HCT116 (cell line): Measurements from ENCODE around the gene LUC7L2. TPM values are rescaled to one million over a fixed set of nuclear protein-coding genes. Genes with fewer than 3 reads are reported as not detected.

ENCODE experiments used
- ATAC-seq: fragments of 200-7000 bp; cut with Tn5 transposase; 2 replicates; pipeline ENCODE4 v1.9.1; 2020; ENCODE audit warnings: mild to moderate bottlenecking, moderate library complexity
- BruUV-seq: library from RNA; stranded (reverse); fragments of 400-500 nt; replicated peaks from 2 replicates; lab custom pipeline; 2021; lab: Mats Ljungman, UMichigan
- CTCF ChIA-PET: fragments of 300-600 bp; sonication (Branson Sonifier 250); formaldehyde crosslinking; loops from one replicate; lab custom pipeline; 2021; ENCODE audit warnings: antibody characterized with exemption; lab: Charles Lee
- POLR2A ChIA-PET: fragments of 300-600, 350-600 bp; sonication (Branson Sonifier 250); formaldehyde crosslinking; loops from one replicate; lab custom pipeline; 2021; ENCODE audit warnings: antibody characterized with exemption; lab: Charles Lee
- RAD21 ChIA-PET, 2 experiments: fragments of 300-600 bp; sonication (Branson Sonifier 250); formaldehyde crosslinking; loops; one replicate each; lab custom pipeline; 2023; ENCODE audit warnings: low total read pairs in 2 of 2; ENCODE audit not compliant: uncharacterized antibody in 2 of 2, unreplicated experiment in 2 of 2, low non-redundant PET in 1 of 2; lab: Charles Lee
- DNase-seq: peaks from one replicate; pipeline ENCODE4 v3.0.0-alpha.2; 2010; ENCODE audit warnings: low read depth, low spot score
- H2AFZ ChIP-seq: fragments of 200-600 bp; shearing (Covaris generic), sonication (generic); 2 replicates; pipeline ENCODE4 v1.6.1; 2017; ENCODE audit warnings: low read depth, mixed run types, mixed read lengths, antibody characterized with exemption, low read length; ENCODE audit not compliant: poor library complexity, severe bottlenecking
- H3K27ac ChIP-seq: 2 replicates; pipeline ENCODE4 v1.5.1; 2012; ENCODE audit warnings: low read depth, low read length
- H3K27me3 ChIP-seq: fragments of 200-600 bp; sonication (generic); 2 replicates; pipeline ENCODE4 v1.6.1; 2016; ENCODE audit warnings: mixed run types, low read length, mixed read lengths; ENCODE audit not compliant: insufficient read depth
- H3K36me3 ChIP-seq, 2 experiments: fragments of 200-500 bp in 1 of 2; fragments of 200-600 bp in 1 of 2; sonication (Bioruptor generic) in 1 of 2; sonication (generic) in 1 of 2; 2 replicates each; pipeline versions ENCODE4 v1.5.1 to v1.6.1; 2014 to 2016; ENCODE audit warnings: low read length in 2 of 2, inconsistent platforms in 1 of 2, mixed read lengths in 1 of 2, mixed run types in 1 of 2; ENCODE audit not compliant: insufficient read depth in 2 of 2, control insufficient read depth in 1 of 2
- H3K4me1 ChIP-seq, 2 experiments: fragments of 200-600 bp in 1 of 2; sonication (generic) in 1 of 2; 2 replicates each; pipeline versions ENCODE4 v1.5.1 to v1.6.1; 2012 to 2017; ENCODE audit warnings: low read length in 2 of 2, inconsistent platforms in 1 of 2, mild to moderate bottlenecking in 1 of 2, mixed read lengths in 1 of 2, mixed run types in 1 of 2, moderate library complexity in 1 of 2; ENCODE audit not compliant: insufficient read depth in 2 of 2, control insufficient read depth in 1 of 2
- H3K4me2 ChIP-seq: fragments of 200-600 bp; sonication (generic); 2 replicates; pipeline ENCODE4 v1.6.1; 2017; ENCODE audit warnings: mixed run types, low read length, mixed read lengths
- H3K4me3 ChIP-seq, 2 experiments: fragments of 200-600 bp in 1 of 2; sonication (generic) in 1 of 2; replicated peaks in 1 of 2; 2 replicates each; pipeline ENCODE4 v1.5.1; 2011 to 2016; ENCODE audit warnings: low read length in 2 of 2, control low read depth in 1 of 2, low read depth in 1 of 2, mild to moderate bottlenecking in 1 of 2, mixed read lengths in 1 of 2, mixed run types in 1 of 2
- H3K79me2 ChIP-seq: fragments of 200-600 bp; sonication (generic); 2 replicates; pipeline ENCODE4 v1.6.1; 2017; ENCODE audit warnings: mild to moderate bottlenecking, mixed run types, low read length, moderate library complexity, mixed read lengths; ENCODE audit not compliant: insufficient read depth
- H3K9ac ChIP-seq: fragments of 200-600 bp; sonication (generic); 2 replicates; pipeline ENCODE4 v1.6.1; 2016; ENCODE audit warnings: low read length, mixed read lengths
- H3K9me2 ChIP-seq: fragments of 200-600 bp; sonication (generic), shearing (Covaris generic); 2 replicates; pipeline ENCODE4 v1.6.1; 2017; ENCODE audit warnings: mixed run types, mild to moderate bottlenecking, moderate library complexity; ENCODE audit not compliant: insufficient read depth
- H3K9me3 ChIP-seq, 2 experiments: fragments of 200-500 bp in 1 of 2; fragments of 200-600 bp in 1 of 2; sonication (Bioruptor generic) in 1 of 2; sonication (generic) in 1 of 2; 2 replicates each; pipeline ENCODE4 v1.6.1; 2014 to 2017; ENCODE audit warnings: low read length in 2 of 2, mixed read lengths in 2 of 2, inconsistent platforms in 1 of 2, low read depth in 1 of 2, mild to moderate bottlenecking in 1 of 2, mixed run types in 1 of 2, moderate library complexity in 1 of 2; ENCODE audit not compliant: control insufficient read depth in 1 of 2, insufficient read depth in 1 of 2
- H4K20me1 ChIP-seq: fragments of 200-600 bp; sonication (generic), shearing (Covaris generic); 2 replicates; pipeline ENCODE4 v1.6.1; 2017; ENCODE audit warnings: mixed run types, mild to moderate bottlenecking, moderate library complexity; ENCODE audit not compliant: insufficient read depth
- CBX3 ChIP-seq: IDR thresholded peaks from 2 replicates; pipeline ENCODE4 v1.6.1; 2012; ENCODE audit warnings: low read depth
- CEBPB ChIP-seq: IDR thresholded peaks from 2 replicates; pipeline ENCODE4 v1.6.1; 2012; ENCODE audit warnings: low read depth
- ELF1 ChIP-seq: IDR thresholded peaks from 2 replicates; pipeline ENCODE4 v1.6.1; 2012; ENCODE audit warnings: low read depth, borderline replicate concordance
- EZH2 ChIP-seq: fragments of 200-600 bp; sonication (generic); IDR thresholded peaks from 2 replicates; pipeline ENCODE4 v1.6.1; 2017; ENCODE audit warnings: antibody characterized with exemption, mixed run types
- FOSL1 ChIP-seq: IDR thresholded peaks from 2 replicates; pipeline ENCODE4 v1.6.1; 2012; ENCODE audit warnings: low read depth
- JUND ChIP-seq: IDR thresholded peaks from 2 replicates; pipeline ENCODE4 v1.6.1; 2012
- POLR2A ChIP-seq: IDR thresholded peaks from 2 replicates; pipeline ENCODE4 v1.7.0; 2011; ENCODE audit warnings: borderline replicate concordance; ENCODE audit not compliant: insufficient read depth, insufficient read length; ENCODE audit errors: extremely low read depth
- POLR2AphosphoS5 ChIP-seq: IDR thresholded peaks from 2 replicates; pipeline ENCODE4 v1.6.1; 2011; ENCODE audit warnings: mild to moderate bottlenecking, low read depth, low read length, moderate library complexity
- RAD21 ChIP-seq: IDR thresholded peaks from 2 replicates; pipeline ENCODE4 v1.6.1; 2012; ENCODE audit warnings: low read depth, mild to moderate bottlenecking
- SIN3A ChIP-seq: IDR thresholded peaks from 2 replicates; pipeline ENCODE4 v1.6.1; 2012; ENCODE audit warnings: low read depth
- SP1 ChIP-seq: IDR thresholded peaks from 2 replicates; pipeline ENCODE4 v1.6.1; 2012; ENCODE audit warnings: low read depth
- SRF ChIP-seq: IDR thresholded peaks from 2 replicates; pipeline ENCODE4 v1.6.1; 2012; ENCODE audit warnings: low read depth
- YY1 ChIP-seq: IDR thresholded peaks from 2 replicates; pipeline ENCODE4 v1.6.1; 2011; ENCODE audit warnings: low read length, low read depth, moderate library complexity, mild to moderate bottlenecking; ENCODE audit not compliant: insufficient replicate concordance; ENCODE audit errors: extremely low read depth
- ZFX ChIP-seq: fragments of 450-650 bp; IDR thresholded peaks from 2 replicates; pipeline ENCODE4 v1.6.1; 2017
- intact Hi-C: fragments of 100-400 bp; cut with micrococcal nuclease; formaldehyde crosslinking; loops from 2 replicates; pipeline ENCODE4 v1.10.0; 2022
- total RNA-seq: library from RNA; stranded (reverse); gene quantifications from one replicate; pipeline ENCODE4 v1.2.1, GENCODE V29; 2021; ENCODE audit not compliant: unreplicated experiment
- TF ChIP-seq, protein P1 (sequence below): IDR thresholded peaks from 2 replicates; pipeline ENCODE4 v1.6.1; 2012
- TF ChIP-seq, protein P2 (sequence below): IDR thresholded peaks from 2 replicates; pipeline ENCODE4 v1.6.1; 2011; ENCODE audit warnings: mild to moderate bottlenecking, low read length, moderate library complexity; ENCODE audit not compliant: insufficient replicate concordance; ENCODE audit errors: extremely low read depth
- TF ChIP-seq, protein P3 (sequence below), 3 experiments: fragments of 200-600 bp in 1 of 3; sonication (generic) in 1 of 3; IDR thresholded peaks in 2 of 3; conservative IDR thresholded peaks in 1 of 3; 2 replicates each; pipeline ENCODE4 v1.5.1; 2012 to 2017; ENCODE audit warnings: low read depth in 2 of 3, low read length in 2 of 3, antibody characterized with exemption in 1 of 3, borderline replicate concordance in 1 of 3, control low read depth in 1 of 3, mild to moderate bottlenecking in 1 of 3, mixed read lengths in 1 of 3, mixed run types in 1 of 3, moderate library complexity in 1 of 3; ENCODE audit not compliant: insufficient read depth in 1 of 3

The LUC7L2 gene
- total RNA-seq, 1 experiment from 2014 or later = 98.8 TPM

DNA sequence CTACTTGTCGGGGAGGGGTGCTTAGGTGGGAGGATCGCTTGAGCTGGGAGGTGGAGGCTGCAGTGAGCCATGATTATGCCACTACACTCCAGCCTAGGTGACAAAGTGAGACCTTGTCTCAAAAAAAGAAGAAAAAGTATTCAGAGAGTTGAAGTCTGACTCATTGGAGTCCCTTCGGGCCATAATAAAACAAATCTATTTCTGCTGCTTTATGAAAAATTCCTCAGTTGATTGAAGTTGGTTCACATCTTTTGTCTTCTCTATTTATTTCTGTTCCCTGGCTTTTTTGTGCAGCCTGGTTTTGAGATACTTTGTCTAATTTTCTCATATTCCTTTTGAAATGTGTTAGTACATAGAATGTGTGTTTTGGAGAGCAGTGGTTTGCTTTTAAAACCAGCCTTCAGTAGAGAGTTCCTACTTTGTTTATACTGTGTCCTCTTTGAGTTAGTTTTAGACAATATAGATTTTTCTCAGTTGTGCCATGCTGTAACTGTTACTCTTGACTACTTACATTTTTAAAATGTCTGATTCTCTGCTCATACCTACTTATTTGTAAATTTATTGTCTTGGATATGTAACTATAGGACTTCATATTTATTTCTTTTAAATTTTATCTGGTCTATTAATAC lies 36.7 kb downstream of the LUC7L2 start:
- intact Hi-C loops = no loop called here
- DNase-seq = no peak
- peaks cover 17% of the 10 kb centered on the region; the same call in 1 of the 2 replicates for H4K20me1 ChIP-seq
- H3K36me3 ChIP-seq = peaks cover 12 to 22% of the 10 kb centered on the region in 2 experiments; a peak in 2 of 4 replicates
- no peak overlapping the region for H3K9ac ChIP-seq
- no peak overlapping the region for H2AFZ ChIP-seq
- peaks cover 93% of the 10 kb centered on the region for H3K79me2 ChIP-seq
- H3K27ac ChIP-seq = no peak overlapping the region
- CTCF ChIA-PET = no interaction called here
- ATAC-seq = no peak
- no peak overlapping the region for H3K4me3 ChIP-seq
- no peaks in the 10 kb centered on the region for H3K9me2 ChIP-seq
- RAD21 ChIA-PET = no interaction called here
- POLR2A ChIA-PET = no interaction called here
- no TSS peak for BruUV-seq
- no peak for TF ChIP-seq ZFX
- TF ChIP-seq ELF1 = no peak
- no peak for TF ChIP-seq SP1
- no peak for TF ChIP-seq SIN3A
- TF ChIP-seq YY1 = no peak
- no peak for TF ChIP-seq FOSL1
- TF ChIP-seq CEBPB = no peak
- TF ChIP-seq POLR2A = no peak
- no peak for TF ChIP-seq JUND
- no peak for TF ChIP-seq RAD21
- TF ChIP-seq, protein P1, sequence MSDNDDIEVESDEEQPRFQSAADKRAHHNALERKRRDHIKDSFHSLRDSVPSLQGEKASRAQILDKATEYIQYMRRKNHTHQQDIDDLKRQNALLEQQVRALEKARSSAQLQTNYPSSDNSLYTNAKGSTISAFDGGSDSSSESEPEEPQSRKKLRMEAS = no peak
- no peak for TF ChIP-seq EZH2
- TF ChIP-seq CBX3 = no peak
- TF ChIP-seq, protein P2, sequence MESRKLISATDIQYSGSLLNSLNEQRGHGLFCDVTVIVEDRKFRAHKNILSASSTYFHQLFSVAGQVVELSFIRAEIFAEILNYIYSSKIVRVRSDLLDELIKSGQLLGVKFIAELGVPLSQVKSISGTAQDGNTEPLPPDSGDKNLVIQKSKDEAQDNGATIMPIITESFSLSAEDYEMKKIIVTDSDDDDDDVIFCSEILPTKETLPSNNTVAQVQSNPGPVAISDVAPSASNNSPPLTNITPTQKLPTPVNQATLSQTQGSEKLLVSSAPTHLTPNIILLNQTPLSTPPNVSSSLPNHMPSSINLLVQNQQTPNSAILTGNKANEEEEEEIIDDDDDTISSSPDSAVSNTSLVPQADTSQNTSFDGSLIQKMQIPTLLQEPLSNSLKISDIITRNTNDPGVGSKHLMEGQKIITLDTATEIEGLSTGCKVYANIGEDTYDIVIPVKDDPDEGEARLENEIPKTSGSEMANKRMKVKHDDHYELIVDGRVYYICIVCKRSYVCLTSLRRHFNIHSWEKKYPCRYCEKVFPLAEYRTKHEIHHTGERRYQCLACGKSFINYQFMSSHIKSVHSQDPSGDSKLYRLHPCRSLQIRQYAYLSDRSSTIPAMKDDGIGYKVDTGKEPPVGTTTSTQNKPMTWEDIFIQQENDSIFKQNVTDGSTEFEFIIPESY = no peak
- TF ChIP-seq, protein P3, sequence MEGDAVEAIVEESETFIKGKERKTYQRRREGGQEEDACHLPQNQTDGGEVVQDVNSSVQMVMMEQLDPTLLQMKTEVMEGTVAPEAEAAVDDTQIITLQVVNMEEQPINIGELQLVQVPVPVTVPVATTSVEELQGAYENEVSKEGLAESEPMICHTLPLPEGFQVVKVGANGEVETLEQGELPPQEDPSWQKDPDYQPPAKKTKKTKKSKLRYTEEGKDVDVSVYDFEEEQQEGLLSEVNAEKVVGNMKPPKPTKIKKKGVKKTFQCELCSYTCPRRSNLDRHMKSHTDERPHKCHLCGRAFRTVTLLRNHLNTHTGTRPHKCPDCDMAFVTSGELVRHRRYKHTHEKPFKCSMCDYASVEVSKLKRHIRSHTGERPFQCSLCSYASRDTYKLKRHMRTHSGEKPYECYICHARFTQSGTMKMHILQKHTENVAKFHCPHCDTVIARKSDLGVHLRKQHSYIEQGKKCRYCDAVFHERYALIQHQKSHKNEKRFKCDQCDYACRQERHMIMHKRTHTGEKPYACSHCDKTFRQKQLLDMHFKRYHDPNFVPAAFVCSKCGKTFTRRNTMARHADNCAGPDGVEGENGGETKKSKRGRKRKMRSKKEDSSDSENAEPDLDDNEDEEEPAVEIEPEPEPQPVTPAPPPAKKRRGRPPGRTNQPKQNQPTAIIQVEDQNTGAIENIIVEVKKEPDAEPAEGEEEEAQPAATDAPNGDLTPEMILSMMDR (IDR thresholded peaks at IDR 0.05 in 2 of 3, conservative IDR thresholded peaks at IDR 0.05 in 1 of 3; ENCODE audit: borderline replicate concordance in 1 of 3, insufficient read depth in 1 of 3, low read depth in 2 of 3, low read length in 2 of 3) = no peak
- TF ChIP-seq SRF = no peak
- no peak for TF ChIP-seq POLR2AphosphoS5
- TF ChIP-seq, all 23 proteins: peak for 0
- Histone ChIP-seq H3K4me1 (no peaks in the 10 kb centered on the region), H3K9me3 (no peaks in the 10 kb centered on the region), H3K27me3 (no peaks in the 10 kb centered on the region), H3K4me2 (no peak overlapping the region)
